ENCODE measurements around the gene GOLIM4.

DNA sequence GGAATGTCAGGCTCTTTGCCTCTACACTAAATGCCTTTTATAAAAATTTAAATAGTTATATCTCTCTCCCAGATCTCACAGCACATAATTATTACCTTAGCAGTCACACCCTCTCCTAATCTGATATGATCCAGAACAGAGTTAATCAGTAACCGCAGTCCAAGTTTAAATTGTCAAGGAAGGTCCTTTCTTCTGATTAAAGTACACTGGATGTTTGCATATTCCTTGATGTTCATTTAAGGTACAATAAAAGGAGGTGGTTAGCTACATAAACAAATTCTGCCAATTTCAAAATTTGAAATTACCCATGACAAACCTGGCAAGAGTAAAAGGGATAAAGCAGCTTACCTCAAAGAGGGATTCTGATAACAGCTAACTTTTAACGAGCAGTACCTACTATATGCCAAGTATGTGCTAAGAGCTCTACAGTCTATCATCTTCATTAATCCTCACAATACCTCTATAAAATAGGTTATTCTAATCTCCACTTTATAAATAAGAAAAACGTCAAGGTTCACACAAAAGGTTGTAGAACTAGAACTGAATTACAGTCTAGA lies 4.3 kb downstream of the GOLIM4 start:
- no peak for TF ChIP-seq YY1 (IDR thresholded peaks at IDR 0.05; ENCODE audit: insufficient read depth, insufficient read length)
- no peak for TF ChIP-seq SUZ12 (IDR thresholded peaks at IDR 0.05; ENCODE audit: extremely low read depth, insufficient read depth, insufficient read length)

Data from NT2/D1 (cell line).